KMS-11 (cell line): Measurements from ENCODE around the gene CELF5.

Experiments
- H2AFZ ChIP-seq: fragments of 200-600 bp; sonication (generic); 2 replicates; pipeline ENCODE4 v1.6.1; 2016; ENCODE audit warnings: antibody characterized with exemption, mixed run types, low read depth
- H3K27ac ChIP-seq: fragments of 200-600 bp; sonication (generic); 2 replicates; pipeline ENCODE4 v1.6.1; 2016; ENCODE audit warnings: mild to moderate bottlenecking, mixed run types
- H3K27me3 ChIP-seq: fragments of 200-600 bp; sonication (generic); 2 replicates; pipeline ENCODE4 v1.6.1; 2017; ENCODE audit warnings: mild to moderate bottlenecking, low read depth, mixed run types, moderate library complexity; ENCODE audit not compliant: insufficient read depth
- H3K36me3 ChIP-seq: fragments of 200-600 bp; sonication (generic); 2 replicates; pipeline ENCODE4 v1.6.1; 2017; ENCODE audit warnings: mild to moderate bottlenecking, mixed run types; ENCODE audit not compliant: insufficient read depth
- H3K4me1 ChIP-seq: fragments of 200-600 bp; sonication (generic); 2 replicates; pipeline ENCODE4 v1.6.1; 2016; ENCODE audit warnings: mild to moderate bottlenecking, low read depth, mixed run types; ENCODE audit not compliant: poor library complexity, severe bottlenecking
- H3K4me2 ChIP-seq: fragments of 200-600 bp; sonication (generic); 2 replicates; pipeline ENCODE4 v1.7.0; 2016; ENCODE audit warnings: mild to moderate bottlenecking, mixed run types
- H3K4me3 ChIP-seq: fragments of 200-600 bp; sonication (generic); IDR thresholded peaks from 2 replicates; pipeline ENCODE4 v1.6.1; 2017; ENCODE audit warnings: low read depth, low read length, mixed read lengths; ENCODE audit not compliant: insufficient read depth
- H3K79me2 ChIP-seq: fragments of 200-600 bp; sonication (generic); 2 replicates; pipeline ENCODE4 v1.6.1; 2016; ENCODE audit warnings: low read depth, mixed run types; ENCODE audit not compliant: insufficient read depth
- H3K9ac ChIP-seq: fragments of 200-600 bp; sonication (generic); 2 replicates; pipeline ENCODE4 v1.6.1; 2016; ENCODE audit warnings: mild to moderate bottlenecking, mixed run types
- H4K20me1 ChIP-seq: fragments of 200-600 bp; sonication (generic); 2 replicates; pipeline ENCODE4 v1.6.1; 2016; ENCODE audit warnings: mild to moderate bottlenecking, mixed run types; ENCODE audit not compliant: insufficient read depth
- TF ChIP-seq, protein P1 (sequence below): fragments of 200-600 bp; sonication (generic); conservative IDR thresholded peaks from 2 replicates; pipeline ENCODE4 v1.6.1; 2017; ENCODE audit warnings: low read depth, mild to moderate bottlenecking, antibody characterized with exemption, low read length, moderate library complexity, mixed read lengths

CELF5 gene

GRCh38 chr19:3268326-3268725 is 43.9 kb downstream of the CELF5 start:
- Histone ChIP-seq H3K27ac (no peak overlapping the region), H3K27me3 (peaks cover 86% of the 10 kb centered on the region), H2AFZ (no peak overlapping the region), H3K36me3 (no peaks in the 10 kb centered on the region), H3K4me1 (no peaks in the 10 kb centered on the region), H4K20me1 (no peaks in the 10 kb centered on the region), H3K4me2 (no peak overlapping the region), H3K9ac (no peak overlapping the region), H3K4me3 (no peak overlapping the region), H3K79me2 (no peaks in the 10 kb centered on the region)
- TF ChIP-seq, protein P1, sequence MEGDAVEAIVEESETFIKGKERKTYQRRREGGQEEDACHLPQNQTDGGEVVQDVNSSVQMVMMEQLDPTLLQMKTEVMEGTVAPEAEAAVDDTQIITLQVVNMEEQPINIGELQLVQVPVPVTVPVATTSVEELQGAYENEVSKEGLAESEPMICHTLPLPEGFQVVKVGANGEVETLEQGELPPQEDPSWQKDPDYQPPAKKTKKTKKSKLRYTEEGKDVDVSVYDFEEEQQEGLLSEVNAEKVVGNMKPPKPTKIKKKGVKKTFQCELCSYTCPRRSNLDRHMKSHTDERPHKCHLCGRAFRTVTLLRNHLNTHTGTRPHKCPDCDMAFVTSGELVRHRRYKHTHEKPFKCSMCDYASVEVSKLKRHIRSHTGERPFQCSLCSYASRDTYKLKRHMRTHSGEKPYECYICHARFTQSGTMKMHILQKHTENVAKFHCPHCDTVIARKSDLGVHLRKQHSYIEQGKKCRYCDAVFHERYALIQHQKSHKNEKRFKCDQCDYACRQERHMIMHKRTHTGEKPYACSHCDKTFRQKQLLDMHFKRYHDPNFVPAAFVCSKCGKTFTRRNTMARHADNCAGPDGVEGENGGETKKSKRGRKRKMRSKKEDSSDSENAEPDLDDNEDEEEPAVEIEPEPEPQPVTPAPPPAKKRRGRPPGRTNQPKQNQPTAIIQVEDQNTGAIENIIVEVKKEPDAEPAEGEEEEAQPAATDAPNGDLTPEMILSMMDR: no peak

GRCh38 chr19:3268763-3269162 is 44.3 kb downstream of the CELF5 start:
- TF ChIP-seq, protein P1: no peak

GRCh38 chr19:3269916-3270671 is 45.6 kb downstream of the CELF5 start:
- Histone ChIP-seq H3K27me3 (peaks cover 74% of the 10 kb centered on the region), H3K4me1 (peaks cover 3% of the 10 kb centered on the region), H3K79me2 (no peaks in the 10 kb centered on the region), H3K4me2 (no peak overlapping the region), H3K27ac (no peak overlapping the region), H4K20me1 (no peaks in the 10 kb centered on the region), H3K9ac (no peak overlapping the region), H2AFZ (no peak overlapping the region), H3K4me3 (no peak overlapping the region), H3K36me3 (no peaks in the 10 kb centered on the region)
- TF ChIP-seq, protein P1: no peak

More at GRCh38 chr19:3268763-3269162, 44.3 kb downstream of the CELF5 start:
- Histone ChIP-seq H3K27ac (no peak overlapping the region), H3K36me3 (no peaks in the 10 kb centered on the region), H3K27me3 (peaks cover 83% of the 10 kb centered on the region), H3K79me2 (no peaks in the 10 kb centered on the region), H3K4me2 (no peak overlapping the region), H4K20me1 (no peaks in the 10 kb centered on the region), H3K4me1 (no peaks in the 10 kb centered on the region), H3K4me3 (no peak overlapping the region), H2AFZ (no peak overlapping the region), H3K9ac (no peak overlapping the region)

DNA sequence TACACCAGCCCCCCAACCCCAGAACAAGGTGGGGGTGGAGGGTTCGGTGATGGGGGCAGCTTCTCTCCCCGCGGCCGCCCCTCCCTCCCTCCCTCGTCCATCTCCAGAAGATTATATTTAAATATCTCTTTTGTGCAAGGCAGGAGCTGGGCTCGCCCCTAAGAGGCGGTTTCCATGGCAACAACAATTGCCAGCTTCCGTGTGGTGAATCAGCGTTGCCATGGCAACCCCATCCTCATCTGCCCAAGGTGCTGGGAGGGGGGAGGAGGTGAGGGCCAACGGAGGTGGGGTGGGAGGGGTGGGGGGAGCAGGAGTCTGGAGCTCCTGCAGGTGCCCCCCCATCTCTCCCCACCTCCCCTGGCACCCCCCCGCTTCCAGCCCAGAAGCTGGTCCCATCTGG is 46.4 kb downstream of the CELF5 start:
- Histone ChIP-seq H3K9ac (no peak overlapping the region), H3K79me2 (no peaks in the 10 kb centered on the region), H4K20me1 (no peaks in the 10 kb centered on the region), H3K4me1 (peaks cover 7% of the 10 kb centered on the region), H3K36me3 (no peaks in the 10 kb centered on the region), H3K27ac (no peak overlapping the region), H2AFZ (no peak overlapping the region), H3K4me2 (no peak overlapping the region), H3K27me3 (peaks cover 66% of the 10 kb centered on the region), H3K4me3 (no peak overlapping the region)
- TF ChIP-seq, protein P1: no peak
